ENCODE results near the gene HTR4. TPM values are rescaled to one million over a fixed set of nuclear protein-coding genes. Genes with fewer than 3 reads are reported as not detected.

HTR4 gene
- total and polyA plus RNA-seq, 2 donors from 2014 or later = 0.22 TPM; not detected in 1

DNA sequence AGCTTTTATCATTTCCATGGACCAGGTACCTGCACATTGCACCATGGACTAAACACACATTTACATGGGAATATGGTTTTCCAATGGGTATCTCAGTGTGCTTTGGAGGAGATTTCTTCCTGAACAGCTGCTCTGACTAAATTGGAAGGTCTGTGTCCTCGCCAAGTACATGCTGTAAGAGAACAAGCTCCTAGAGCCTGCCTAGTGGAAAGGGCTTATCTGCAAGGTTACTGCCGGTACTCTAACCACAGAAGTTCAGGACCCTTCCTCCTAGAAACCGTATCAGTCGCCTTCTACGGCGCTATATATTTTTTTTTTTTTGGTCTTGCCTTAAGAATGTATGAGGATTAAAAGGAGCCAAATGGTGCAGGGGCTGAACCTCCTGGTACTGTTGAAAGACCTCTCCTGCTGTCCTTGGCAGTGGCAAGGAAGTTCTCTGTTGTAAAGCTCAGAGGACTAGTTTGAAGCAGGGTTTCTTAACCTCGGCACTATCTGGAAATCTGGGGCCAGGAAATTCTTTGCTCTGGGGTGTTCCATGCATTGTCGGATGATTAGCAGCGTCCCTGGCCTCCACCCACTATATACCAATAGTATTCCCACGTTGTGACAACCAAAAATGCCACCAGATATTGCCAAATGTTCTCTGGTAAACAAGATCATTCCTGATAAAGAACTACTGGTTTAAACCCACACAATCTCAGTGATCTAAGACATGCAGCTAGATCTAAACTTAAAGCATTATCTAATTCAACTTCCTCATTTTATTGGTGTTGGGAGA lies 163.1 kb downstream of the HTR4 start:
- no peaks in the 10 kb centered on the region for H3K27me3 ChIP-seq (ENCODE audit: control insufficient read depth, insufficient read depth, low read length)
- no peaks in the 10 kb centered on the region for H3K36me3 ChIP-seq (ENCODE audit: control insufficient read depth in 2 of 3, insufficient read depth in 3 of 3, low read length in 3 of 3)
- intact Hi-C loops (cut with DNase I) = no loop called here
- no peak for FAIRE-seq
- no peak overlapping the region for H3K9ac ChIP-seq (ENCODE audit: low read length in 3 of 3)
- no peaks in the 10 kb centered on the region for H3K9me3 ChIP-seq (ENCODE audit: control insufficient read depth in 2 of 3, insufficient read depth in 1 of 3, low read length in 3 of 3)
- no peak overlapping the region for H3K27ac ChIP-seq (ENCODE audit: low read depth in 2 of 2, low read length in 2 of 2)
- no peak overlapping the region for H3K4me3 ChIP-seq (ENCODE audit: low read length in 3 of 3)
- H3K4me1 ChIP-seq (ENCODE audit: control insufficient read depth in 2 of 3, insufficient read depth in 2 of 3, low read depth in 1 of 3, low read length in 3 of 3) = no peaks in the 10 kb centered on the region
- TF ChIP-seq, protein P1, sequence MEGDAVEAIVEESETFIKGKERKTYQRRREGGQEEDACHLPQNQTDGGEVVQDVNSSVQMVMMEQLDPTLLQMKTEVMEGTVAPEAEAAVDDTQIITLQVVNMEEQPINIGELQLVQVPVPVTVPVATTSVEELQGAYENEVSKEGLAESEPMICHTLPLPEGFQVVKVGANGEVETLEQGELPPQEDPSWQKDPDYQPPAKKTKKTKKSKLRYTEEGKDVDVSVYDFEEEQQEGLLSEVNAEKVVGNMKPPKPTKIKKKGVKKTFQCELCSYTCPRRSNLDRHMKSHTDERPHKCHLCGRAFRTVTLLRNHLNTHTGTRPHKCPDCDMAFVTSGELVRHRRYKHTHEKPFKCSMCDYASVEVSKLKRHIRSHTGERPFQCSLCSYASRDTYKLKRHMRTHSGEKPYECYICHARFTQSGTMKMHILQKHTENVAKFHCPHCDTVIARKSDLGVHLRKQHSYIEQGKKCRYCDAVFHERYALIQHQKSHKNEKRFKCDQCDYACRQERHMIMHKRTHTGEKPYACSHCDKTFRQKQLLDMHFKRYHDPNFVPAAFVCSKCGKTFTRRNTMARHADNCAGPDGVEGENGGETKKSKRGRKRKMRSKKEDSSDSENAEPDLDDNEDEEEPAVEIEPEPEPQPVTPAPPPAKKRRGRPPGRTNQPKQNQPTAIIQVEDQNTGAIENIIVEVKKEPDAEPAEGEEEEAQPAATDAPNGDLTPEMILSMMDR (IDR thresholded peaks at IDR 0.05; ENCODE audit: borderline replicate concordance, extremely low read depth, insufficient read depth) = no peak
- no peak for DNase-seq

DNA sequence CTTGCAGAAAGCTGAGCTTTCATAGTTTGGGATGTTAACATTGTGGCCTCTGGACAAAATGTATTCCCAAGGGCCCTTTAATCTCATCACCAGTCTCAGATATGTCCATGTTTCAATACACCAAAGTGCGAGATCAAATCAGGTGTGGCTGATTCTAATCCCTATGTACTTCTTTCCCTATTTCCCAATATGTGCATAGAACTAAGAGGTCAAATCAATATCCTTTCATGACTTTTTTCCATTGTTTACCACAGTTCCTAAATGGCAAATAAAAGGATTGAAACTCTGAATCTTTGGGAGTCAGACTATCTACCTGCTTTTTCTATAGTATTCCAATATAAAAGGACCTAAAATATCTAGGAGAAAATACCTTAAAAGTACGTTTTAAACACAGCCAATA lies 165.6 kb downstream of the HTR4 start:
- Histone ChIP-seq H3K27ac (ENCODE audit: low read depth in 2 of 2, low read length in 2 of 2) (no peak overlapping the region), H3K4me1 (ENCODE audit: control insufficient read depth in 2 of 3, insufficient read depth in 2 of 3, low read depth in 1 of 3, low read length in 3 of 3) (no peaks in the 10 kb centered on the region), H3K36me3 (ENCODE audit: control insufficient read depth in 2 of 3, insufficient read depth in 3 of 3, low read length in 3 of 3) (no peaks in the 10 kb centered on the region), H3K27me3 (ENCODE audit: control insufficient read depth, insufficient read depth, low read length) (no peaks in the 10 kb centered on the region), H3K9me3 (ENCODE audit: control insufficient read depth in 2 of 3, insufficient read depth in 1 of 3, low read length in 3 of 3) (no peaks in the 10 kb centered on the region), H3K9ac (ENCODE audit: low read length in 3 of 3) (no peak overlapping the region), H3K4me3 (ENCODE audit: low read length in 3 of 3) (no peak overlapping the region)
- intact Hi-C loops (cut with DNase I) = no loop called here
- DNase-seq = no peak
- no peak for FAIRE-seq
- TF ChIP-seq, protein P1 (IDR thresholded peaks at IDR 0.05; ENCODE audit: borderline replicate concordance, extremely low read depth, insufficient read depth) = no peak

DNA sequence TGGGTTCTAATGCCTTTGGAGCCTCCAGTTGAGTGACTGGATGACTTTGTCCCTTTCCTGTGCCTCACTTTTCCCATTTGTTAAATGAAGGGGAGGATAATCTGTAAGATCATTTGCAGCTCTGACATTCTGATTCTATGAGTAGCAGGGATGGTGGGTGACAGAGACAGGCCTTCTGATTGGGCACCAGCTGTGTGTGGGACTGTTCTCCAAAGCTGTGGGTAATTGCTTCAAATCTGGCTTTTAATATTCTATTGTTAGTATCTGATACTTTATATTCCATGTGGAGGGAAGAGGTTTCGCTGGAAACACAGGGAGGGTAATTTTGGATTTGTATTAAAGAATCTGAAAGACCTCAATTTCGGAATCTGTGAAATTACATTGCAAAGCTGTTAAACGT lies 167.9 kb downstream of the HTR4 start:
- Histone ChIP-seq H3K36me3 (ENCODE audit: control insufficient read depth in 2 of 3, insufficient read depth in 3 of 3, low read length in 3 of 3) (no peaks in the 10 kb centered on the region), H3K4me3 (ENCODE audit: low read length in 3 of 3) (no peak overlapping the region), H3K4me1 (ENCODE audit: control insufficient read depth in 2 of 3, insufficient read depth in 2 of 3, low read depth in 1 of 3, low read length in 3 of 3) (no peaks in the 10 kb centered on the region), H3K9me3 (ENCODE audit: control insufficient read depth in 2 of 3, insufficient read depth in 1 of 3, low read length in 3 of 3) (no peaks in the 10 kb centered on the region), H3K27me3 (ENCODE audit: control insufficient read depth, insufficient read depth, low read length) (no peaks in the 10 kb centered on the region), H3K27ac (ENCODE audit: low read depth in 2 of 2, low read length in 2 of 2) (no peak overlapping the region), H3K9ac (ENCODE audit: low read length in 3 of 3) (no peak overlapping the region)
- FAIRE-seq = no peak
- TF ChIP-seq, protein P1 (IDR thresholded peaks at IDR 0.05; ENCODE audit: borderline replicate concordance, extremely low read depth, insufficient read depth) = no peak
- no peak for DNase-seq
- intact Hi-C loops (cut with DNase I) = no loop called here

Measured in kidney (tissue), 14 donors.